Measurements from ENCODE around the gene NOXO1. TPM values are rescaled to one million over a fixed set of nuclear protein-coding genes. Genes with fewer than 3 reads are reported as not detected.

The NOXO1 gene
- total RNA-seq, 4 donors from 2014 or later = 0.23 to 1.2 TPM; not detected in 2

- 0% methylated on average over 30 to 53 of the region's 78 CpGs for WGBS, 2 donors
- TF ChIP-seq CTCF (IDR thresholded peaks at IDR 0.05) = no peak
- TF ChIP-seq POLR2A (IDR thresholded peaks at IDR 0.05) = peak in 1 of 2 donors; percentile 86
- peak within 1 kb of the TSS; percentile 99 for H3K4me3 ChIP-seq (ENCODE audit: low read depth, poor library complexity, severe bottlenecking)
- intact Hi-C loops (cut with DNase I; ENCODE audit: low total_unique reads) = no loop called here
- peak; percentile 90 to 99 for DNase-seq (ENCODE audit: low spot score in 2 of 2)
These were observed 9.3 kb downstream of the NOXO1 start, which contains the start of gene TBL3 for GRCh38 chr16:1971796-1972489. TBL3 (plus strand) TSS chr16:1972053; CDS start chr16:1972165, 112 bp downstream.

GRCh38 chr16:1968146-1968953 lies 12.9 kb downstream of the NOXO1 start:
- WGBS, 2 donors = 87 to 88% methylated on average over 23 to 34 of the region's 41 CpGs
- no peak for TF ChIP-seq POLR2A (IDR thresholded peaks at IDR 0.05)
- no peak for TF ChIP-seq CTCF (IDR thresholded peaks at IDR 0.05)
- DNase-seq (ENCODE audit: low spot score in 2 of 2) = no peak
- H3K4me3 ChIP-seq (ENCODE audit: low read depth, poor library complexity, severe bottlenecking) = no peak overlapping the region
- intact Hi-C loops (cut with DNase I; ENCODE audit: low total_unique reads) = no loop called here

- WGBS, 2 donors = 93 to 97% methylated on average over 6 of the region's 6 CpGs
- no peak within 1 kb of the TSS for H3K4me3 ChIP-seq (ENCODE audit: low read depth, poor library complexity, severe bottlenecking)
- intact Hi-C loops (cut with DNase I; ENCODE audit: low total_unique reads) = no loop called here
- DNase-seq (ENCODE audit: low spot score in 2 of 2) = no peak
- TF ChIP-seq POLR2A (IDR thresholded peaks at IDR 0.05) (no peak), CTCF (IDR thresholded peaks at IDR 0.05) (no peak)
These were observed 14.8 kb downstream of the NOXO1 start, which contains the start of gene RNF151 for GRCh38 chr16:1966460-1966859. RNF151 (plus strand) TSS chr16:1966856; CDS start chr16:1966882, 26 bp downstream.

- intact Hi-C loops (cut with DNase I; ENCODE audit: low total_unique reads) = no loop called here
- TF ChIP-seq CTCF (IDR thresholded peaks at IDR 0.05) (no peak), POLR2A (IDR thresholded peaks at IDR 0.05) (no peak)
- 20 to 24% methylated on average over 23 to 24 of the region's 24 CpGs for WGBS, 2 donors
- peak overlapping the region; percentile 78 for H3K4me3 ChIP-seq (ENCODE audit: low read depth, poor library complexity, severe bottlenecking)
- DNase-seq (ENCODE audit: low spot score in 2 of 2) = no peak
These were observed 15.8 kb downstream of the NOXO1 start for GRCh38 chr16:1965396-1966001.

GRCh38 chr16:1964506-1965395 lies 16.5 kb downstream of the NOXO1 start, which contains the start of gene RPS2:
RPS2 (minus strand) TSS chr16:1964826; CDS start chr16:1964625, 201 bp downstream.
- WGBS, 2 donors = 1 to 2% methylated on average over 40 to 61 of the region's 97 CpGs
- no peak for TF ChIP-seq CTCF (IDR thresholded peaks at IDR 0.05)
- TF ChIP-seq POLR2A (IDR thresholded peaks at IDR 0.05) = peak in 1 of 2 donors; percentile 98
- intact Hi-C loops (cut with DNase I; ENCODE audit: low total_unique reads) = no loop called here
- H3K4me3 ChIP-seq (ENCODE audit: low read depth, poor library complexity, severe bottlenecking) = peak within 1 kb of the TSS; percentile 90
- peak; percentile 99 to 100 for DNase-seq (ENCODE audit: low spot score in 2 of 2)

Data from lower leg skin (tissue), 4 donors.